A673 (cell line): ENCODE results near the gene MOK.

Source experiments
- CTCF ChIP-seq: fragments of 300-800, 200-600 bp; sonication (generic); conservative IDR thresholded peaks from 2 replicates; pipeline ENCODE4 v1.5.1; 2017; ENCODE audit warnings: low read depth, mild to moderate bottlenecking, antibody characterized with exemption, low read length, moderate library complexity, mixed read lengths
- EZH2 ChIP-seq: fragments of 200-600 bp; sonication (generic); IDR thresholded peaks from 2 replicates; pipeline ENCODE4 v1.6.1; 2017; ENCODE audit warnings: borderline replicate concordance, low read depth, mild to moderate bottlenecking, mixed read lengths, antibody characterized with exemption, low read length; ENCODE audit not compliant: poor library complexity, severe bottlenecking

GRCh38 chr14:102346645-102347044, 41.7 kb upstream of the MOK start:
- TF ChIP-seq CTCF (no peak), EZH2 (no peak)
